Neutrophil (primary cell): Measurements from ENCODE around the gene CNDP1.

Experiments
- H3K27ac ChIP-seq: fragments of 200-600 bp; sonication (generic); 2 replicates; pipeline ENCODE4 v1.5.1; 2016; ENCODE audit warnings: mild to moderate bottlenecking, moderate library complexity
- H3K27me3 ChIP-seq: fragments of 200-600 bp; sonication (generic); 2 replicates; pipeline ENCODE4 v1.6.0; 2016; ENCODE audit warnings: mild to moderate bottlenecking
- H3K36me3 ChIP-seq: fragments of 200-600 bp; sonication (generic); 2 replicates; pipeline ENCODE4 v1.5.1; 2017
- H3K4me1 ChIP-seq, 2 experiments: fragments of 200-600 bp in 1 of 2; sonication (generic) in 1 of 2; 1 replicate in 1 of 2; 2 replicates in 1 of 2; pipeline versions ENCODE4 v1.5.1 to v1.6.1; 2013 to 2016; ENCODE audit warnings: low read depth in 1 of 2, low read length in 1 of 2, mild to moderate bottlenecking in 1 of 2, moderate library complexity in 1 of 2; ENCODE audit not compliant: control insufficient read depth in 1 of 2, insufficient read depth in 1 of 2
- H3K4me3 ChIP-seq, 2 experiments: fragments of 200-600 bp in 1 of 2; sonication (generic) in 1 of 2; 1 replicate in 1 of 2; 2 replicates in 1 of 2; pipeline ENCODE4 v1.5.1; 2013 to 2016; ENCODE audit warnings: low read depth in 1 of 2, low read length in 1 of 2, mild to moderate bottlenecking in 1 of 2, moderate library complexity in 1 of 2
- H3K9me3 ChIP-seq: fragments of 200-600 bp; sonication (generic); 2 replicates; pipeline ENCODE4 v1.5.1; 2016
- CTCF ChIP-seq: fragments of 200-600 bp; sonication (generic); IDR thresholded peaks from 2 replicates; pipeline ENCODE4 v1.5.1; 2016; ENCODE audit warnings: antibody characterized with exemption

The CNDP1 gene

GRCh38 chr18:74507927-74508326 lies 26.4 kb upstream of the CNDP1 start:
- Histone ChIP-seq H3K9me3 (no peaks in the 10 kb centered on the region), H3K27ac (no peak overlapping the region), H3K4me1 (no peaks in the 10 kb centered on the region), H3K27me3 (no peaks in the 10 kb centered on the region), H3K36me3 (peaks cover 82% of the 10 kb centered on the region), H3K4me3 (no peak overlapping the region)
- no peak for TF ChIP-seq CTCF

- Histone ChIP-seq H3K9me3 (no peaks in the 10 kb centered on the region), H3K27me3 (no peaks in the 10 kb centered on the region), H3K36me3 (peaks cover 82% of the 10 kb centered on the region), H3K4me1 (no peaks in the 10 kb centered on the region), H3K4me3 (no peak overlapping the region), H3K27ac (no peak overlapping the region)
- no peak for TF ChIP-seq CTCF
Measured at GRCh38 chr18:74508366-74508765, 25.9 kb upstream of the CNDP1 start.

GRCh38 chr18:74508821-74509225 lies 25.5 kb upstream of the CNDP1 start:
- Histone ChIP-seq H3K27me3 (no peaks in the 10 kb centered on the region), H3K27ac (no peak overlapping the region), H3K4me3 (no peak overlapping the region), H3K4me1 (no peaks in the 10 kb centered on the region), H3K36me3 (peaks cover 82% of the 10 kb centered on the region), H3K9me3 (no peaks in the 10 kb centered on the region)
- TF ChIP-seq CTCF, result no peak

GRCh38 chr18:74509856-74510769 lies 24.2 kb upstream of the CNDP1 start:
- Histone ChIP-seq H3K4me1 (no peaks in the 10 kb centered on the region), H3K9me3 (no peaks in the 10 kb centered on the region), H3K4me3 (no peak overlapping the region), H3K27me3 (no peaks in the 10 kb centered on the region), H3K36me3 (peaks cover 81% of the 10 kb centered on the region), H3K27ac (no peak overlapping the region)
- no peak for TF ChIP-seq CTCF

- H3K27ac ChIP-seq, result no peak overlapping the region
- no peaks in the 10 kb centered on the region for H3K4me1 ChIP-seq
- no peak overlapping the region for H3K4me3 ChIP-seq
- H3K36me3 ChIP-seq, result peaks cover 87% of the 10 kb centered on the region
- H3K9me3 ChIP-seq, result no peaks in the 10 kb centered on the region
- no peak for TF ChIP-seq CTCF
- no peaks in the 10 kb centered on the region for H3K27me3 ChIP-seq
Measured at GRCh38 chr18:74510770-74511095, 23.6 kb upstream of the CNDP1 start.
